HG03196 (cell line): ENCODE results near the gene SLC26A11.
"Not testable (repeated sequence)": the region's sequence is repeated elsewhere in the genome, so short reads cannot be mapped to it uniquely, and the experiment has no call there.

Source experiments
- ATAC-seq: cut with Tn5 transposase; IDR thresholded peaks from one replicate; pipeline ENCODE4 v1.9.1; 2021; ENCODE audit not compliant: unreplicated experiment

SLC26A11 gene

DNA sequence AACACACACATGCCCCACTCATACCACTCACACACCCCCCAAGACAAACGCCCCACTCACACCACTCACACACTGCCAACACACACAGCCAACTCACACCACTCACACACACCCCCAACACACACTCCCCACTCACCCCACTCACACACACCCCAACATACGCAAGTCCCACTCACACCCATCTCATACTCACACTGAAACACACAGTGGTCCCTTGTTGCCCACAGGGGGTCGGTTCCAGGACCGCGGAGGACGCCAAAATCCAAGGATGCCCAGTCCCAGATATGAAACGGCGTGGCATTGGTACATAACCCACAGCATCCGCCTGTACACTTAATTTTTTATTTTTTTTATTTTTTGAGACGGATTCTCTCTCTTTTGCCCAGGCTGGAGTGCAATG, 61.3 kb downstream of the SLC26A11 start:
- no peak for ATAC-seq

DNA sequence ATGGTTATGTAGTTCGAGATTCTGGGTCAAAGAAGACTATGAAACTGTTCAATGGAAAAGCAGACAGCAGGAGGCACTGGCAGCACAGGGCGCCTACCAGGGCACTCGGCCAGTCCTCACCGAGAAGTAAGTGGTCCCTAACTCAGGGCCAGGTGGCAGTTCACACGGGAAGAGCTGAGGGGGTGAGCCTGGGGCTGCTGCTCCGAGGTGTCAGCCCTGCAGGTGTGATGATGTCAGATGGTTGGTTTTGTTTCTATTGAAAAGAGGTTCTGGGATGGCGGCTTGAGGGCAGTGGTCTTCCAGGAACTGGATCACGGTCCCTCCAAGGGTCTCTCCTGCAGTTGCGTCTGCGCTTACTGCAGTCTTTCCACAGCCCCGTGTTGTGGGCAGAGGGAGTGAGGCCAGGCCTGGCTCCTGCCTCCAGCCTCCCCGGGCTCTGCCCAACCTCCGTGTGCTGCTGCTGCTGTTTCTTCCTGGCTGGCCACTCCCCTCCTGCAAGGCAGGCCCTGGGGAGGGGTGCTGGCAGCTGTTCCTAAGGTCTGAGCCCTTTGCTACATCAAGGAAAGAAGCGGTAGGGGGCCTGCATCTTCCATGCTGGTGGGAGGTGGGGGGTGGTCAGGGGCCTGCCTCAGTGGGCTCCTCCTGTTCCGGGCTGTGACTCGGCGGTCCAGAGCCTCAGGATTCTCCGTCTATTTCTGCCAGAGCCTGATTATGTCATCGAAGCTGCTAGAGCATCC, 63.1 kb downstream of the SLC26A11 start:
- ATAC-seq = no peak

DNA sequence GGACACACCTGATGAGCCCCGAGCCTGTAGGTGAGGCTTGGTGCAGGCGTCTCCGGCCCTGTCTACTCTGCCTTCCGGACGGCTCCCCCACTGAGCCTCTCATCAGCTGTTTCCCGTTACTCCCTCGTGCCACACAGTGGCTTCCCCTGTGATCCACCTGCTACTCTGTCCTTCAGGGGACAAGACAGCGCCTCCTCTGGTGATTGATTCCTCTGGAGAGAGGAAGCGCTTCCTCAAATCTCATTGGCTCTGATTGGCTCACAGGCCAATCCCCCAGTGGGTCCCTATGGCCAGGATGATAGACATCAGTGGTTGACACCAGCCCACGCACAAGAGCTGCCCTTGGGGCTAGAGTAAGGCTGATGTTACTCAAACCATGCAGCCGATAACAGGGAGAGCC, 64.4 kb downstream of the SLC26A11 start:
- no peak for ATAC-seq

DNA sequence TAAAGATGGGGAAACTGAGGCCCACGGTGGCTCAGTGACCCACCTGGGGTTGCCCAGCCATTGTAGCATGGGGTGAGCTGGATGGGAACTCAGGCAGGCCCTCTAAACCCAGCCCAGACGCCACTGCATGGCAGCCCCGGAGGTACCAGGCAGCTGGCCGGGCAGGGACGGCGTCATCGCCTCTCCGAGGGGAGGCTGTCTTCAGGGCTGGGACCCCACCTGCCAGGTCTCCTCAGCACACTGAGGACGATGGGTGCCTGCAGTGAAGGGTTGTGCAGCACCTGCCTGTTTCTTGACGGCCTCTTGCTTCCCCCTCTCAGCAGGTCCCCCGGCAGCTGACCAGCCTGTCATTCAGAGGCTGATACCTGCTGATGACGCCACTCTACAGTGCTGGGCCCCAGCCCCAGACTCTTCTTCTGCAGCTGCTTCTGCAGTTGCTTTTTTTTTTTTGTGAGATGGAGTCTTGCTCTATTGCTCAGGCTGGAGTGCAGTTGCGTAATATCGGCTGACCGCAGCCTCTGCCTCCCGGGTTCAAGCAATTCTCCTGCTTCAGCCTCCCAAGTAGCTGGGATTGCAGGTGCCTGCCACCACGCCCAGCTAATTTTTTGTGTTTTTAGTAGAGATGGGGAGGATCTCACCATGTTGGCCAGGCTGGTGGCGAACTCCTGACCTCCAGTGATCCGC, 65.2 kb downstream of the SLC26A11 start:
- ATAC-seq = no peak

DNA sequence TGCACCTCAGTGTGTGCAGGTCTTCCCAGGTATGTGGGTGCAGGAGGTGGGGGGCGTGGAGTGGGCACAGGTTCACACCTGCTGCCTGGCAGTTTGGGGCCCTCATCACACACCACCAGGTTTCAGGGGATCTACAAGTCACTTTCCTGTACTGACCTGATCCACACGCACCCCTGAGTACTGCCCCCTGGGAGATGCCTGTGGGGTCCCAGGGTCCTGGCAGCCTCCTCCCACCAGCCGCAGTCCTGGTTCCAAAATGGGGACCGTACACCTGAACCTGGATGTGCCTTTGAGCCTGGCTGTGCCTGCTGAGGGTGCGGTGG, 66.4 kb downstream of the SLC26A11 start:
- no peak for ATAC-seq

DNA sequence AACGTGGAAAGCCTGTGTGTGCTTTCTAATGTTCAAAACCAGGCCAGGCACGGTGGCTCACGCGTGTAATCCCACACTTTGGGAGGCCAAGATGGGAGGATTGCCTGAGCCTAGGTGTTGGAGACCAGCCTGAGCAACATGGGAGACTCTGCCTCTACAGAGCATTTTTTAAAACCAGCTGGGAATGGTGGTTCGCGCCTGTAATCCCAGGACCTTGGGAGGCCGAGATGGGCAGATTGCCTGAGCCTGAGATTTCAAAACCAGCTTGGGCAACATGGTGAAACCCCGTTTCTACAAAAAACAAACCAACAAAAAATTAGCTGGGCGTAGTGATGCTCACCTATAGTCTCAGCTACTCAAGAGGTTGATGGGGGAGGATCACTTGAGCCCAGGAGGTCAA, 66.8 kb downstream of the SLC26A11 start:
- ATAC-seq = no peak

DNA sequence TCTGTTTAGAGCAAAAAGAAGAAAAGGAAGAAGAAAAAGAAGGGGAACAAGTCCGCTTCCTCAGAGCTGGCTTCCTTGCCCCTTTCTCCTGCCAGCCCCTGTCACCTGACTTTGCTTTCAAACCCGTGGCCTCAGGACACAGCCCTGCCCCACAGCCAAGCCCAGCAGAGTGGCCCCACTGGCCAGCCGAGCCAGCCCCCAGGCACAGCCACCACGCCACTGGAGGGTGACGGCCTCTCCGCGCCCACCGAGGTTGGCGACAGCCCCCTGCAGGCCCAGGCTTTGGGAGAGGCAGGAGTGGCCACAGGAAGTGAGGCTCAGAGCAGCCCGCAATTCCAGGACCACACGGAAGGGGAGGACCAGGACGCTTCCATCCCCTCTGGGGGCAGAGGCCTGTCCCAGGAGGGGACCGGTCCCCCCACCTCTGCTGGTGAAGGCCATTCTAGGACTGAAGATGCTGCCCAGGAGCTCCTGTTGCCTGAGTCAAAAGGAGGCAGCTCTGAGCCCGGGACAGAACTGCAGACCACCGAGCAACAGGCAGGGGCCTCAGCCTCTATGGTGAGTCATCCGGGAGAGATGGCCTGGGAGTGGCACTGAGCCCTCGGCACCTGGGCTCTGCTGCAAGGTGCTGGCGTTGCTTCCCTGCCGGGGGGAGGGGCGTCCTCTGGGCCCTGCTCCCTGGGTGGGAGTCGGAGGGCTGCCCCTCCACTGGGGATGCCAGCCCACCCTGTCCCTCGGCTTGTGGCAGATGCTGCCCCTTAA, 67.8 kb downstream of the SLC26A11 start:
- no peak for ATAC-seq

DNA sequence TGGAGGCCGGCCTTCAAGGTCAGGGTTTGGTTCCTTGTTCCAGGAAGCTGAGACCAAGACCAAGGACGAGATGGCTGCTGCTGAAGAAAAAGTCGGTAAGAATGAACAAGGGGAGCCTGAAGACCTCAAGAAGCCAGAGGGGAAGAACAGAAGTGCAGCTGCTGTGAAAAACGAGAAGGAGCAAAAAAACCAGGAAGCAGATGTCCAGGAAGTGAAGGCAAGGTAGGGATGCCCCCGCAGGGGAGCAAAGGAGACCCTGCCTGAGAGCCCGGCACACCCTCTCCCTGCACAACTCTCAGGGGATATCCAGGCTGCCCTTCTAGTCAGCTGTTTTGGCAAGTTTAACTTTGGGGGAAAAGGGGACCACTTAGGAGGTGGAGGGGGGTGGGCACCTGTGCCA, 69.4 kb downstream of the SLC26A11 start:
- ATAC-seq = no peak

DNA sequence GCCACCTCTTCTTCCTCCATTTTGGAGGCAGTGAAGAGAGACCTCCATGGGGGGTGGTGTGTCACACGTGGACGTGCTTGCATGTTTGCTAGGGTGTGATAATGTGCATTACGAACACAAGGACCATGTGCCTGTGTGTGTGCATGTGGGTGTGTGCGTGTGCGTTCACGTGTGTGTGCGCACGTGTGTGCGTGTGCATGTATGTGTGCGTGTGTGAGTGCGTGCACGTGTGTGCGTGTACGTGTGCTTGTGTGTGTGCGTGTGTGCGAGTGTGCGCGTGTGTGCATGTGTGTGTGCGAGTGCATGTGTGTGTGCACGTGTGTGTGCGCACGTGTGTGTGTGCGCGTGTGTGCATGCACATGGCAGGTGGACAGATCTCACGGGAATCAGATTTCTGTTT, 69.9 kb downstream of the SLC26A11 start:
- ATAC-seq = no peak

DNA sequence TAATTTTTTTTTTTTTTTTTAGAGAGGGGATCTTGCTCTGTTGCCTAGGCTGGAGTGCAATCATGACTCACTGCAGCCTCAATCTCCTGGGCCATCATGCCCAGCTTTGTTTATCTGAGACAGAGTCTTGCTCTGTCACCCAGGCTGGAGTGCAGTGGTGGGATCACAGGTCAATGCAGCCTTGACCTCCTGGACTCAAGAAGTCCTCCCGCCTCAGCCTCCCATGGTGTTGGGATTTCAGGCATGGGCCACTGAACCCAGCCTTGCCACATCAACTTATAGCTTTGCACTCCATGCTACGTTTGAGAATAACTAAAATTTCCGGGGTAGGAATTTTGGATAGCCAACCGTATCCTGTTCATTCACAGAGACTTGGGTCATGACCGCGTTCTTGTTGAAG, 71.0 kb downstream of the SLC26A11 start:
- no peak for ATAC-seq

DNA sequence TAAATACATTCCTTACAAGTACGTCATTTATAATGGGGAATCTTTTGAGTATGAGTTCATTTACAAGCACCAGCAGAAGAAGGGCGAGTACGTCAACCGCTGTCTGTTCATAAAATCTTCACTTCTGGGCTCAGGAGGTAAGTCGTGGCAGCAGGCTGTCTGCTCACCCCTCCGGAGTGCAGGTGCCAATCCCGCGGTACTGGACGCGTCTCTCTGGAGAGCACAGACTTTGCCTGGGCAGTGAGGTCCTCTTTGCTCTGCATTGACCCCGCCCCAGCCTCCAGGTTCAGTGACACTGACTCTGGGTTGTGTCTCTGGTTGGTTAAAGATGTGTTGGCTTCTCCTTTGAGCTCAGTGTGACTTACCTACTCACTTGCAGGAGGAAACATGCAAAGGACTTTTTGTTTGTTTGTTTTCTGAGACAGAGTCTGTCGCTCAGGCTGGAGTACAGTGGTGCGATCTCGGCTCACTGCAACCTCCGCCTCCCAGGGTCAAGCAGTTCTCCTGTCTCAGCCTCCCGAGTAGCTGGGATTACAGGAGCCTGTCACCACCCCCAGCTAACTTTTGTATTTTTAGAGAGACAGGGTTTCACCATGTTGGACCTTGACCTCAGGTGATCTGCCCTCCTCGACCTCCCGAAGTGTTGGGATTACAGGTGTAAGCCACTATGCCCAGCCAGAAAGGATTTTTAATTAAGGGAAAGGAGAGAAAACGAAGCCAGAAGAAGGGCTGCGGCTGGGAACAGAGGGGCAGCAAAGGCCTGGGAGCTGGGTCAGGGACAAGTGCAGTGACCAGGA, 71.7 kb downstream of the SLC26A11 start:
- no peak for ATAC-seq

DNA sequence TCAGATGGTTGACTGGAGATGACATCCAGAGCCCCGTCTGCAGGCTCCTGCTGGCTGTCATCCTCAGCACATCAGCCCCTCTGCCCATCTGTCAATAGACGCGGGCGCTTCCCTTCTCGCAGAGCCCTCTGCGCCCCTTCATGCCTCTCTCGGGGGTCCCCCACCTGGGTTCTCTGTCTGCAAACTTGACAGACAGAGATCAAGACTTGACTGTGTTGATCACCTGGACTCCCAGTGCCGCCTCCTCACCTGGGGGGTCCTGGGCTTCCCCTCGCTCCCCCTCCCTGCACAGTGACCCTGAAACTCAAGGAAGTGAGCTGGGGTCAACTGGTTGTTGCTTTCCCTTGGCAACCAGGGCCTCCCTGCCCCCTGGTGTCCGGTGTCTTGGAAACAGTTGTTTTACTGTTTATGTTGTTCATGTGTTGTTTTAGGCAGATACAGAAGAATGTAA, 72.3 kb downstream of the SLC26A11 start:
- no peak for ATAC-seq

DNA sequence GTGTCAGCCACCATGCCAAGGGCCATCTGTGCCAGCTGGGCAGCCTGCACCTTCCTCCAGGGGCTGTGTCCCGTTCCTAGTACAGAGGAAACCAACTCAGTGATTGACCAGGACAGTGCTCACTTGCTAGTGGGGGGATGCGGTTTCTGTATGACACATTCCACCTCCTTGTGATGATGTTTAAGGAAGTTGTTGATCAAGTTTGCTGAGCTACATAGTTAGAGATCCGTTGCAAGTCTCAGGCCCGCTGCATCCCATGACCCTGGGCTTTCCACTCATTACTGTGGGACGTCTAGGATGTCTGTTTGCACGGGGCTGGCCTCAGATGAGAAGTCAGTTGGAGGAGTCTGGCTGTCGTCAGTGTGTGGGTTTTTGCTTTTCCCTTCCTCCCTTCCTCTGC, 74.0 kb downstream of the SLC26A11 start:
- no peak for ATAC-seq

DNA sequence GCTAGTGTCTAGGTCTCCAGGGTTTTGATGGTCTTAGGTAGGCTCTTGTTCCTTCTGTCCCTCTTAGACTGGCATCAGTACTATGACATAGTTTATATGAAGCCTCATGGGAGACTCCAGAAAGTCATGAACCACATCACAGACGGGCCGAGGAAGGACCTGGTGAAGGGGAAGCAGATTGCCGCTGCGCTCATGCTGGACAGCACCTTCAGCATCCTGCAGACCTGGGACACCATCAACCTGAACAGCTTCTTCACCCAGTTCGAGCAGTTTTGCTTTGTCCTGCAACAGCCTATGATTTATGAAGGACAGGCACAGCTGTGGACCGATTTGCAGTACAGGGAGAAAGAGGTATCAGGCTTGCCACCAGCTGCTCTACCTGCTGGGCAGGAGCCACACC, 74.4 kb downstream of the SLC26A11 start:
- no peak for ATAC-seq

DNA sequence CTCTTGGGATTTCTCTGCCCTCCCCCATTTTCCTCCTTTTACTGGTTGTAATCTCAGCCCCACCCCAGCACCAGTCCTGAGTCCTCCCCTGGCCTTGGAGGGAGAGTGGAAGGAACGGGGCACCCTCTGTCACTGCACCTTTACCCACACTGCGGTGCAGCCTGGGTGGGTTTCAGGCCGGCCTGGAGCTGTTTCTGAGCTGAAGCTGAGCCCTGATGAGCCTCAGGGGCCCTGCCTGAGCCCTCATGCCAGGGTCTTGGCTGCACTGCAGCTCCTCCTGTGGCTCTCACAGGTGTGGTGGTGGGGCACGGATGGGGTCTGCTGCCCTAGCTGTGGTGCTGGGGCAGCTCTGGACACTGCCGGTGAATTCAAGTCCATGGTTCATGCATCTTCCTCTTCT, 74.9 kb downstream of the SLC26A11 start:
- no peak for ATAC-seq

DNA sequence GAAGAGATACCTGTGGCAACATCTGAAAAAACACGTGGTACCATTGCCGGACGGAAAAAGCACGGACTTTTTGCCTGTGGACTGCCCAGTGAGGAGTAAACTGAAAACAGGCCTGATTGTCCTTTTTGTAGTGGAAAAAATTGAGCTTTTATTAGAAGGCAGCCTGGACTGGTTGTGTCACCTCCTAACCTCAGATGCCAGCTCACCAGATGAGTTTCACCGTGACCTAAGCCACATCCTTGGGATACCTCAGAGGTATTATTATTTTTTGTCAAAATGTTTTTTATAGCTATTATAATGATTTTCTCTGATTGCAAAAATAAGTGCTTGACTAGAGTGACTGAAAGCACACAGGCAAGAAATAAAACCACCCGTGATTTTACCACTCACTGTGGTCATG, 75.3 kb downstream of the SLC26A11 start:
- no peak for ATAC-seq

DNA sequence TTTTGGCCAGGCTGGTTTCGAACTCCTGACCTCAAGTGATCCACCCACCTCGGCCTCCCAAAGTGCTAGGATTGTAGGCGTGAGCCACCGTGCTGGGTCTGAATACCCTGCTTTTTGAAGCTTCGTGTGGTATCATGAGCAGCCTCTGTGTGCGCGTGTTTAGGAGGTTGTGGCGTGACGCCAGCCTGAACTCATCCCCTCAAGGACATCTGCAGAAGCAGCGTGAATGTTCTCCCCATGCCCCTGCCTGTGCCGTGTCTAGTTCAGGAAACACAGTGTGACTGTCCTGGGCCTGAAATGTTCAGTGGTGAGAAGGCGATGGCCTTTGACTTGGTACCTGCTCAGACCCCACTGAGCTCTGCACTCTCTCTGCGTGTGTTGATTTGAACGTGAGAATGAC, 76.0 kb downstream of the SLC26A11 start:
- ATAC-seq = no peak

DNA sequence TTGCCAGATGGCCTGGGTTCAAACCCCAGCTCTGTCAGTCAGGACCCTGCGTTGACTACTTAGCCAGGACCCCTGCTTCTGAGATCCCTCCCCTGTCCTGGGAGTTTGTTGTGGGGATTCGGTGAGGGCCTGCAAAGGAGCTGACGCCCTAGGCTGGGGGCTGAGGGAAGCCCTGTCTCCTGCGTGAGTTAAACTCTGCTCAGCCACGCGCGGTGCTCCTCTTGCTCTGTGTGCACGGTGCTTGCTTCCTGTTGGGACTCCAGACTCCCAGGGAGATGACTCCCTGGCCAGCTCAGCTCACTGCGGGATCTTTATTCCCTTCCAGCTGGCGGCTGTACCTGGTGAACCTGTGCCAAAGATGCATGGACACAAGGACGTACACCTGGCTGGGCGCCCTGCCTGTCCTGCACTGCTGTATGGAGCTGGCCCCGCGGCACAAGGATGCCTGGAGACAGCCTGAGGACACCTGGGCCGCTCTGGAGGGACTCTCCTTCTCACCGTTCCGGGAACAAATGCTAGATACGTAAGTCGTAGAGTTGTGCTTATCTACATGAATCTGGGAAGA, 77.9 kb downstream of the SLC26A11 start:
- ATAC-seq = no peak

DNA sequence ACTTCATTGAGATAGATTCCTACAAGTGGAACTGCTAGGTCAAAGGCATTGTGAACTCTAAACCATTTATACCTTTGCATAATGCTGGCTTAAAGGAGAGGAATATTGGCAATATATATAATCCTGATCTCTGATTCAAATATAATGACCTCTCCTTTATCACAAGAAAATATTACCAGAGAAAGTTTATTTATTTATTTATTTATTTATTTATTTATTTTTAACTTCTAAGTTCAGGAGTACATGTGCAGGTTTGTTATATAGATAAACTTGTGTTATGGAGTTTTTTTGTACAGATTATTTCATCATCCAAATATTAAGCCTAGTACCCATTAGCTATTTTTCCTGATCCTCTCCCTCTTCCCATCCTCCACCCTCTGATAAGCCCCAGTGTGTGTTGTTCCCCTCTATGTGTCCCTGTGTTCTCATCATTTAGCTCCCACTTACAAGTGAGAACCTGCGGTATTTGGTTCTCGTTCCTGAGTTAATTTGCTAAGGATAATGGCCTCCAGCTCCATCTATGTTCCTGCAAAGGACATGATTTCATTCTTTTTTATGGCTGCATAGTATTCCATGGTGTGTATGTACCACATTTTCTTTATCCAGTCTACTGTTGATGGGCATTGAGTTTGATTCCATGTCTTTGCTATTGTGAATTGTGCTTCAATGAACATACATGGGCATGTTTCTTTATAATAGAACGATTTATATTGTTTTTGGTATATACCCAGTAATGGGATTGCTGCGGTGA, 79.3 kb downstream of the SLC26A11 start:
- ATAC-seq = not testable (repeated sequence)

DNA sequence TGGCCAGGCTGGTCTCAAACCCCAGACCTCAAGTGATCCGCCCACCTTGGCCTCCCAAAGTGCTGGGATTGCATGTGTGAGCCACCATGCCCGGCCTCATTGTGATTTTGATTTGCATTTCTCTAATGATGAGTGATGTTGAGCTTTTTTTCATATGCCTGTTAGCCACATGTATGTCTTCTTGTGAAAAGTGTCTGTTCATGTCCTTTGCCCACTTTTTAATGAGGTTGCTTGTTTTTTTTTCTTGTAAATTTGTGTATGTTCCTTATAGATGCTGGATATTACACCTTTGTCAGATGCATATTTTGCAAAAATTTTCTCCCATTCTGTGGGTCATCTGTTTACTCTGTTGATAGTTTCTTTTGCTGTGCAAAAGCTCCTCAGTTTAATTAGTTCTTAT, 80.5 kb downstream of the SLC26A11 start:
- ATAC-seq = not testable (repeated sequence)
